Heart left ventricle (tissue), 16 donors: ENCODE results near the gene ANLN. TPM values are rescaled to one million over a fixed set of nuclear protein-coding genes. Genes with fewer than 3 reads are reported as not detected.
"Not testable (repeated sequence)": the region's sequence is repeated elsewhere in the genome, so short reads cannot be mapped to it uniquely, and the experiment has no call there.

Source experiments
- ATAC-seq, 4 donors: fragments of 200-7000 bp; cut with Tn5 transposase; one replicate each; pipeline ENCODE4 v1.9.1; 2020 to 2022; ENCODE audit warnings: moderate library complexity in 4 of 4, mild to moderate bottlenecking in 3 of 4, moderate number of reproducible peaks in 1 of 4
- DNase-seq, 5 donors: peaks; one replicate each; pipeline ENCODE4 v3.0.0-alpha.2; 2020
- H3K27ac ChIP-seq, 12 donors: fragments of 200-600 bp; sonication (generic) in 4 of 12; one replicate each; pipeline versions ENCODE4 v1.5.0 to v1.8.0; 2016 to 2022; ENCODE audit warnings: mild to moderate bottlenecking in 2 of 12
- H3K27me3 ChIP-seq, 9 donors: fragments of 200-600 bp; sonication (generic) in 2 of 9; one replicate each; pipeline versions ENCODE4 v1.5.1 to v1.8.0; 2016 to 2022; ENCODE audit warnings: mild to moderate bottlenecking in 3 of 9
- H3K36me3 ChIP-seq, 9 donors: fragments of 200-600 bp; sonication (generic) in 2 of 9; one replicate each; pipeline versions ENCODE4 v1.5.0 to v1.8.0; 2018 to 2022; ENCODE audit warnings: mild to moderate bottlenecking in 2 of 9
- H3K4me1 ChIP-seq, 12 donors: fragments of 200-600 bp; sonication (generic) in 4 of 12; one replicate each; pipeline versions ENCODE4 v1.5.0 to v1.8.0; 2016 to 2022; ENCODE audit warnings: mild to moderate bottlenecking in 3 of 12
- H3K4me3 ChIP-seq, 12 donors: fragments of 200-600 bp; sonication (generic) in 4 of 12; one replicate each; pipeline versions ENCODE4 v1.5.0 to v1.8.0; 2017 to 2022; ENCODE audit warnings: mild to moderate bottlenecking in 9 of 12, moderate library complexity in 4 of 12
- H3K9me3 ChIP-seq, 12 donors: fragments of 200-600 bp; sonication (generic) in 4 of 12; one replicate each; pipeline versions ENCODE4 v1.5.0 to v1.8.0; 2016 to 2022; ENCODE audit warnings: mild to moderate bottlenecking in 1 of 12
- CTCF ChIP-seq, 12 donors: fragments of 200-600 bp; sonication (generic) in 4 of 12; IDR thresholded peaks; one replicate each; pipeline versions ENCODE4 v1.5.0 to v1.8.0; 2018 to 2022; ENCODE audit warnings: antibody characterized with exemption in 12 of 12, mild to moderate bottlenecking in 5 of 12
- POLR2A ChIP-seq, 2 donors: fragments of 450-650 bp; IDR thresholded peaks; one replicate each; pipeline ENCODE4 v1.6.1; 2017; ENCODE audit warnings: antibody characterized with exemption in 2 of 2, mild to moderate bottlenecking in 2 of 2, moderate library complexity in 2 of 2
- WGBS, 4 donors: extraction: QIAGEN DNeasy Blood & Tissue Kit in 2 of 4; methylation state at CpG; one replicate each; pipeline versions ENCODE4 v1.1.5 to v1.1.7; 2013 to 2018; 5-methylcytosine and 5-hydroxymethylcytosine counted together
- intact Hi-C, 10 donors: fragments of 100-400 bp; cut with DNase I; formaldehyde crosslinking; loops; one replicate each; pipeline versions ENCODE4 v1.11.1 to v1.14.2; 2022
- polyA plus RNA-seq, 2 donors: library from polyadenylated mRNA; stranded (reverse); fragments of 200-250 nt; gene quantifications; one replicate each; pipeline ENCODE4 v1.2.3, GENCODE V29; 2013
- total RNA-seq, 9 donors: library from RNA; depleted of rRNA in 2 of 9; stranded (reverse); fragments of >200 nt in 2 of 9; fragmentation: NEBNext Ultra II Directional in 3 of 9; extraction: Animal tissue kit (Norgen Biotek cat#: 25700) in 3 of 9; gene quantifications; one replicate each; pipeline versions ENCODE4 v1.1.0 to v1.2.4, GENCODE V29; 2016 to 2023
- donor health status: ischemic (EF 13 %, LVEDD 7.1; RV severe dilation, severe dysfunction).
- donor health status: healthy with polysubstance abuse.
- donor health status: DM: no; HTN: yes; CAD: no.
- donor health status: DM: no; HTN: no; CAD: no.
- donor health status: ischemic (EF 25% LVEDD 6.9; RV normal size, moderate dysfunction).
- donor health status: ischemic (EF 25% LVEDD 5.7; RV mildly dilated, moderate dysfunction).
- donor health status: healthy.
- donor health status: DM: yes; HTN: yes; CAD: no.
- donor health status: ischemic (EF 35%, LVEDD 5.7; RV mildly dilated, moderate dysfunction).
- donor health status: nonischemic (EF 11% LVEDD 7.7; RV severe dilation, severe dysfunction).
- donor health status: DM: yes; HTN: yes; CAD: no.
- donor health status: PGD.
- donor health status: ischemic (EF 29% LVEDD 5.4; RV normal size, mild dysfunction).
- donor health status: nonischemic (EF 23%, LVEDD 6.1; RV moderate dilation, normal function).

Gene ANLN
- total and polyA plus RNA-seq, 11 donors: 0.08 to 30.7 (median 1.5) TPM

DNA sequence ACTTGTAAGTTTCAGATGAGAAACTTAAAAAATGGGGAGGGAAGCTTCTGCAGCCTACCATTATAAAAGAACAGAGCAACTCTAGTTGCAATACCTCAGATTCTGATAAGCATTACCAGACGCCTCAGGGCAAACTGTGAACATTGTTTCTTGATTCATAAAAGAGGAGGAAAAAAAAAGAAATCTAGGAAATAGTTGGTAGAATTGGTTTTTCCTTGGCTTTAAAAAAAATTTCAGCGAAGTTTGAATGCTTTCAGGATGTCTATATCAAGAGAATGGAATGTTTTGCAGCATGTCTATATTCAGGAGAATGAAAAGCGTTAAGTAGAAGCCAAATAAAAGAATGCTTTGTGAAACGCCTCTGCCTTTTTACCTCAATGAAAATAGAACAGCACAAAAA, 17.5 kb upstream of the ANLN start:
- 55 to 67% (median 56%) methylated on average over 4 of the region's 4 CpGs for WGBS, 4 donors
- H3K36me3 ChIP-seq: no peaks in the 10 kb centered on the region
- no peak for ATAC-seq
- no peaks in the 10 kb centered on the region for H3K9me3 ChIP-seq
- no peak overlapping the region for H3K27ac ChIP-seq
- no peak for DNase-seq
- intact Hi-C loops: no loop called here
- no peak for TF ChIP-seq CTCF (IDR thresholded peaks at IDR 0.05)
- TF ChIP-seq POLR2A (IDR thresholded peaks at IDR 0.05): no peak
- H3K4me3 ChIP-seq: no peak overlapping the region
- no peaks in the 10 kb centered on the region for H3K27me3 ChIP-seq
- peaks cover 0 to 7% (median 2%) of the 10 kb centered on the region in 12 donors for H3K4me1 ChIP-seq

- H3K36me3 ChIP-seq, ATAC-seq, H3K4me3 ChIP-seq, H3K9me3 ChIP-seq, DNase-seq, intact Hi-C loops, H3K4me1 ChIP-seq, H3K27me3 ChIP-seq, H3K27ac ChIP-seq: not testable (repeated sequence)
- 67 to 86% (median 75%) methylated on average over 7 of the region's 7 CpGs for WGBS, 4 donors
Observed at GRCh38 chr7:36378555-36378954, 11.1 kb upstream of the ANLN start.

DNA sequence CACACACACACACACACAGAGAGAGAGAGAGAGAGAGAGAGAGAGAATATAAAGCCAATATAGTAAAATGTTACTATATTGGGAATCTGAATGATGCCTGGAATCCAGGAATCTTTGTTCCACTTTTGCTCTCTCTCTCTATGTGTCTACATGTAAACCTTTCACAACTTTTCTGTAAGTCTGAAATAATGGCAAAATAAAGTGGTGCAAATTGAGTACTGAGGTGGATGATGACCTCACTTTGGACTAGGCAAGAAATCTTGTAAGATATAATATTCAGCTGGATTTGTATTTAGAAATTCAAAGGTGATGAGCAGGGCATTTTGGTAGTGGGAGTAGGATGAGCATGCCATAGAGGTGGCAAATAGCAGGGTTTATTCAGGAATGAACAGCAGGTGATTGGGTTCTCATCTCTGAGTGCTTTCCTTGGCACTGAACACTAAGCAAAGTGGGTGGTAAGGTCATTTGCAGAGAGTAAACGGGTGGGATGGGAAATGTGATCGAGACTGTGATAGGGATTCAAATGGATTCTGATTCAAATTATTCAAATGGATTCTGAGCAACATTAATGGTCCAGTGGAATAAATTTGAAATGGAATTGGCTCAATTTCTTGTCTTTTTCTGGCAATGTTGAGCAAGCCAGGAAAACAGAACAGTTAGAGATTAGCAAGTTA, 9.7 kb upstream of the ANLN start:
- H3K27me3 ChIP-seq: no peaks in the 10 kb centered on the region
- no peak for DNase-seq
- no peak for ATAC-seq
- no peak for TF ChIP-seq POLR2A (IDR thresholded peaks at IDR 0.05)
- TF ChIP-seq CTCF (IDR thresholded peaks at IDR 0.05): no peak
- intact Hi-C loops: no loop called here
- no peak overlapping the region for H3K27ac ChIP-seq
- H3K4me3 ChIP-seq: no peak overlapping the region
- 53 to 67% (median 61%) methylated on average over 2 of the region's 2 CpGs for WGBS, 4 donors
- no peaks in the 10 kb centered on the region for H3K4me1 ChIP-seq
- H3K36me3 ChIP-seq: no peaks in the 10 kb centered on the region
- peaks cover 0 to 4% (median 0%) of the 10 kb centered on the region in 12 donors for H3K9me3 ChIP-seq

DNA sequence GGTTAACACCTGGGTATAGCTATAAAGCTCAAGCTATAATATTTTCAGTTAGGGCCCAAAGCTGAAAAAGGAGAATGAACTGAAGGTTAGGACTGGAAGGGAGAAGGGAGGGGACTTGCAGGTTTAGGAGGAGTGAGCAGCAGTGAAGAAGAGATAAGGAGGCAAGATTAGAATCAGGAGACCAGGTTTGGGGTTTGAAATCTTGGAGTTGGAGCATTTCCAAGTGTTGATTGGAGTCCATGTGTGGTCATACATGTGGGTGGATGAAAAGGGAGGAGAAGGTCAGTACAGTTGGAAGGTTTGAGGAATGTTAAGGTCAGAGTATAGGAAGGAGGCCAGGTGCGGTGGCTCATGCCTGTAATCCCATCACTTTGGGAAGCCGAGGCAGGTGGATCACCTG, 8.6 kb upstream of the ANLN start:
- Histone ChIP-seq H3K27ac (no peak overlapping the region), H3K27me3 (no peaks in the 10 kb centered on the region), H3K4me1 (no peaks in the 10 kb centered on the region), H3K9me3 (peaks cover 0 to 4% (median 0%) of the 10 kb centered on the region in 12 donors), H3K4me3 (no peak overlapping the region), H3K36me3 (no peaks in the 10 kb centered on the region)
- intact Hi-C loops: no loop called here
- TF ChIP-seq CTCF (IDR thresholded peaks at IDR 0.05) (no peak), POLR2A (IDR thresholded peaks at IDR 0.05) (no peak)
- whole genome bisulfite sequencing, 4 donors: 93 to 97% (median 95%) methylated on average over 2 of the region's 2 CpGs
- DNase-seq (no peak), ATAC-seq (no peak)

GRCh38 chr7:36383284-36383683, 6.4 kb upstream of the ANLN start:
- H3K4me1 ChIP-seq, ATAC-seq, H3K4me3 ChIP-seq, intact Hi-C loops, H3K36me3 ChIP-seq, H3K9me3 ChIP-seq, H3K27ac ChIP-seq, H3K27me3 ChIP-seq, DNase-seq: not testable (repeated sequence)
- 92 to 97% (median 96%) methylated on average over 3 of the region's 3 CpGs for whole genome bisulfite sequencing, 4 donors

DNA sequence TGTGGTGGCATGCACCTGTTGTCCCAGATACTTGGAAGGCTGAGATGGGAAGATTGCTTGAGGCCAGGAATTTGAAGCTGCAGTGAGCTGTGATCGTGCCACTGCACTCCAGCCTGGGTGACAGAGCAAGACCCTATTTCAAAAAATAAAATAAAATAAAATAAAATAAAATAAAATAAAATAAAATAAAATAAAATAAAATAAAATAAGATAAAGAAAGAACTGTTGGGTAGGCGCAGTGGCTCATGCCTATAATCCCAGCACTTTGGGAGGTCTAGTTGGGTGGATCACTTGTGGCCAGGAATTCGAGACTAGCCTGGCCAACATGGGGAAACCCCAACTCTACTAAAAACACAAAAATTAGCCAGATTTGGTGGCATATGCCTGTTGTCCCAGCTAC, 4.0 kb upstream of the ANLN start:
- DNase-seq, ATAC-seq, H3K36me3 ChIP-seq, H3K9me3 ChIP-seq, intact Hi-C loops, H3K27ac ChIP-seq, H3K27me3 ChIP-seq, H3K4me3 ChIP-seq: not testable (repeated sequence)
- 93 to 98% (median 96%) methylated on average over 3 of the region's 3 CpGs for WGBS, 4 donors
- peaks cover 0 to 16% (median 8%) of the 10 kb centered on the region in 12 donors for H3K4me1 ChIP-seq
